ENCODE measurements around the gene TFF1.

DNA sequence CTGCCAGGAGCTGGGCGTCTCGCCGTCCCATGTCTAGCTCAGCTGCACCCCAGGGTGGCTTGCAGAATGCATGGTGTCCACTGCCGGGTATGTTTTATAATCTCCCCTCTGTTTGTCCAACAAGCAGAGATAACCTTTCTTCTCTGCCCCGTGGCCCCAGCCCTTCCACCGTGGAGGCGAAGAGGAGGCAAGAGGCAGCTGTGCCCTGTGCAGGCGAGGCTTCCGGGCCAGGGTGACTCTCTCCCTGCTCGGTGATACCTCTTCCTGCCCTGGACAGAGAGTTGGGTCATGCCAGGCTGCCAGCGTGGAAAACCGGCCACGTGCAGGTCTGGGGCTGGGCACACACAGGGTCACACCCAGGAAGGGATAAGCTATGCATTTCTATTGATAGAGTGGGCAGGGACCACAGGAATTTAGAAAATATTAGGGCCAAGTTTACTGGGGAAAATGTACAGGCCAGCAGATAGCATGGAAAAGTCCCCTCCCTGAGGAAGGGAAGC, 15.4 kb downstream of the TFF1 start, which contains the start of gene TFF2:
- TF ChIP-seq GATA3 (IDR thresholded peaks at IDR 0.05; ENCODE audit: low read depth, low read length) = no peak
- no peak for TF ChIP-seq GATA2 (IDR thresholded peaks at IDR 0.05; ENCODE audit: low read depth, low read length)
